RWPE2 (cell line): ENCODE results near the gene TXN2.

ENCODE experiments used
- ATAC-seq: fragments of 200-7000 bp; cut with Tn5 transposase; 3 replicates; pipeline ENCODE4 v1.9.1; 2021; ENCODE audit warnings: low read depth
- DNase-seq: peaks from one replicate; pipeline ENCODE4 v3.0.0-alpha.2; 2020; ENCODE audit warnings: low spot score
- H3K27ac ChIP-seq: fragments of 450-650 bp; 2 replicates; pipeline ENCODE4 v1.5.1; 2017; ENCODE audit warnings: mild to moderate bottlenecking; ENCODE audit not compliant: poor library complexity, severe bottlenecking
- H3K27me3 ChIP-seq: fragments of 250-450 bp; sonication (Bioruptor Pico); 2 replicates; pipeline ENCODE4 v1.5.1; 2021; ENCODE audit warnings: mild to moderate bottlenecking, moderate library complexity; ENCODE audit not compliant: insufficient read depth, poor library complexity, severe bottlenecking
- H3K36me3 ChIP-seq: fragments of 250-450 bp; sonication (Bioruptor Pico); 2 replicates; pipeline ENCODE4 v1.5.1; 2020; ENCODE audit warnings: low read depth, mild to moderate bottlenecking, moderate library complexity
- H3K4me1 ChIP-seq: fragments of 250-450 bp; sonication (Bioruptor Pico); 2 replicates; pipeline ENCODE4 v1.5.1; 2021; ENCODE audit warnings: mild to moderate bottlenecking, moderate library complexity; ENCODE audit not compliant: insufficient read depth, poor library complexity, severe bottlenecking
- H3K4me3 ChIP-seq: fragments of 250-450 bp; sonication (Bioruptor Pico); 2 replicates; pipeline ENCODE4 v1.5.1; 2021; ENCODE audit warnings: mild to moderate bottlenecking, moderate library complexity; ENCODE audit not compliant: severe bottlenecking
- H3K9me3 ChIP-seq: fragments of 250-450 bp; sonication (Bioruptor Pico); 2 replicates; pipeline ENCODE4 v1.5.1; 2021; ENCODE audit warnings: mild to moderate bottlenecking, moderate library complexity; ENCODE audit not compliant: severe bottlenecking
- TF ChIP-seq, protein P1 (sequence below): fragments of 450-650 bp; IDR thresholded peaks from one replicate; pipeline ENCODE4 v1.5.1; 2017; ENCODE audit warnings: mild to moderate bottlenecking, moderate library complexity; ENCODE audit not compliant: poor library complexity, severe bottlenecking

TXN2 gene

DNA sequence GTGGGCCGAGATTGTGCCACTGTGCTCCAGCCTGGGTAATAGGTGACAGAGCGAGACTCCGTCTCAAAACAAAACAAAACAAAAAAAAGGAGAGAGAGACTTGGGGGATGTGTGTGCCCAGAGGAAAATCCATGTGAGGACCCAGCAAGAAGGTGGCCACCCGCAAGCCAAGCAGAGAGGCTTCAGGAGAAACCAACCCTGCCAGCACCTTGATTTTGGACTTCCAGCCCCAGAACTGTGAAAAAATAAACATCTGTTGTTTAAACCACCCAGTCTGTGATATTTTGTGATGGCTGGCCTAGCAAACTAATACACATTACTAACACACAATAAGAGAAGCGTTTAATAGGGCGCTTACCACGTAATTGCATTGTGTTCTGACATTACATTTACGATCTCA, 21.2 kb downstream of the TXN2 start:
- Histone ChIP-seq H3K4me3 (no peak overlapping the region), H3K27ac (no peak overlapping the region), H3K27me3 (no peaks in the 10 kb centered on the region), H3K4me1 (peaks cover 22% of the 10 kb centered on the region), H3K9me3 (no peaks in the 10 kb centered on the region), H3K36me3 (no peaks in the 10 kb centered on the region)
- ATAC-seq (no peak), DNase-seq (no peak)
- TF ChIP-seq, protein P1, sequence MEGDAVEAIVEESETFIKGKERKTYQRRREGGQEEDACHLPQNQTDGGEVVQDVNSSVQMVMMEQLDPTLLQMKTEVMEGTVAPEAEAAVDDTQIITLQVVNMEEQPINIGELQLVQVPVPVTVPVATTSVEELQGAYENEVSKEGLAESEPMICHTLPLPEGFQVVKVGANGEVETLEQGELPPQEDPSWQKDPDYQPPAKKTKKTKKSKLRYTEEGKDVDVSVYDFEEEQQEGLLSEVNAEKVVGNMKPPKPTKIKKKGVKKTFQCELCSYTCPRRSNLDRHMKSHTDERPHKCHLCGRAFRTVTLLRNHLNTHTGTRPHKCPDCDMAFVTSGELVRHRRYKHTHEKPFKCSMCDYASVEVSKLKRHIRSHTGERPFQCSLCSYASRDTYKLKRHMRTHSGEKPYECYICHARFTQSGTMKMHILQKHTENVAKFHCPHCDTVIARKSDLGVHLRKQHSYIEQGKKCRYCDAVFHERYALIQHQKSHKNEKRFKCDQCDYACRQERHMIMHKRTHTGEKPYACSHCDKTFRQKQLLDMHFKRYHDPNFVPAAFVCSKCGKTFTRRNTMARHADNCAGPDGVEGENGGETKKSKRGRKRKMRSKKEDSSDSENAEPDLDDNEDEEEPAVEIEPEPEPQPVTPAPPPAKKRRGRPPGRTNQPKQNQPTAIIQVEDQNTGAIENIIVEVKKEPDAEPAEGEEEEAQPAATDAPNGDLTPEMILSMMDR: no peak

GRCh38 chr22:36457688-36458450, 23.6 kb downstream of the TXN2 start:
- TF ChIP-seq, protein P1: no peak
- no peak overlapping the region for H3K27ac ChIP-seq
- H3K4me1 ChIP-seq: peaks cover 13% of the 10 kb centered on the region
- no peak for ATAC-seq
- no peaks in the 10 kb centered on the region for H3K27me3 ChIP-seq
- no peaks in the 10 kb centered on the region for H3K36me3 ChIP-seq
- no peaks in the 10 kb centered on the region for H3K9me3 ChIP-seq
- no peak for DNase-seq
- no peak overlapping the region for H3K4me3 ChIP-seq

DNA sequence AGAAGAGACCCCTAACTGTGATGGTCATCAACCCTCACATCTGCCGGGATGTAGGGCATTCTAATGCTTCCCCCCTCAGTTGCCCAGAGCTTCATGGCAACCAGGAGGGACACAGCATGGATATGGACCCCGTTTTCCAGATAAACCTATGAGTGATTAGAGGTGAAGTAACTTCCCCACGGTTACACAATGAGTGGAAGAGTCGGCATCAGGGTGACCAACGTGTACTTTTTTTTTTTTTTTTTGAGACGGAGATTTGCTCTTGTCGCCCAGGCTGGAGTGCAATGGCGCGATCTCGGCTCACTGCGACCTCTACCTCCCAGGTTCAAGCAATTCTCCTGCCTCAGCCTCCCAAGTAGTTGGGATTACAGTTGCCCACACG, 25.0 kb downstream of the TXN2 start:
- TF ChIP-seq, protein P1: no peak
- Histone ChIP-seq H3K4me3 (no peak overlapping the region), H3K36me3 (no peaks in the 10 kb centered on the region), H3K9me3 (no peaks in the 10 kb centered on the region), H3K4me1 (peaks cover 8% of the 10 kb centered on the region), H3K27me3 (no peaks in the 10 kb centered on the region), H3K27ac (no peak overlapping the region)
- DNase-seq: no peak
- no peak for ATAC-seq

DNA sequence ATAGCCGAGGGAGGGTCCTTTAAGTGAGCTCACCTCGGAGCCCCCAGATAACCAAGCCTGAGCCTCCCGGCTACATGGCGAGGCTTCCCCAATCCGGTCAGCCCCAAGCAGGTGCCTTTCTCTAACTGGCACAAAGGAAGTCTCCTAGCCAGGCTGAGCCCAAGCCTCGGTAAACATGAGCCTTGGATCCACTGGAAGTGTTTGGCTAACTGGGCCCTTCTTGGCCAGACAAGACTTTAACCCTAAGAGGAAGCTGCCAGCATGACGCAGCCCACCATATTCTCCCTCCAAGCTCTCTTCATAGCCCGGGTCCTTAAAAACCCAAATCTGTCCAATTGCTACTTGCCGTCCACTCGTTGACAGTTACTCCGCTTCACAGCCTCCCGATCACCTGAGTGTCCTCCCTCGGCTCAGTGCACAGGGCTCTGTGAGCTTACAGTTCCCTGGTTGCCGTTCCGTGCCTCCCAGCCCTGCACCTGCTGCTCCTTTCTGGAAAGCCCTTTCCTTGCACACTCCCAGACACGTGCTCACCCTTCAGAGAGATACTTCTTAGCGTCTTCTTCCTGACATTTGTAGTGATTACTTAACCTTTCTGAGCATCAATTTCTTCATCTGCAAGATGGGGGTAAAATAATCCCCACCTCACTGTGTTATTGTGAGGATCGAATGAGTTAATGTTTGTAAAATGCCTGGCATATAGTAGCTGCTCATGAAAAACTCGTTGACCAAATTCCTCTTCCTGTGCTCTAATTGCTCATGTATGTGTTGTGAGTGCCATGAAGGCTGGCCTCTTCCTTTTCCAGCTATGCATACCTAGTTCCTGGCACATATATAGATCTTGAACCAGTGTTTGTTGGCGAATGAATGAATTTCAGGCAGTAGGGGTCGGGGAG, 25.6 kb downstream of the TXN2 start:
- H3K27ac ChIP-seq: peak overlapping the region; percentile 17
- no peaks in the 10 kb centered on the region for H3K27me3 ChIP-seq
- no peak for DNase-seq
- peak overlapping the region; percentile 17 for H3K4me3 ChIP-seq
- no peaks in the 10 kb centered on the region for H3K36me3 ChIP-seq
- peaks cover 10% of the 10 kb centered on the region for H3K4me1 ChIP-seq
- H3K9me3 ChIP-seq: no peaks in the 10 kb centered on the region
- no peak for ATAC-seq
- TF ChIP-seq, protein P1: no peak
